Vagina (tissue), 2 donors: ENCODE data around the gene COMMD6. TPM values are rescaled to one million over a fixed set of nuclear protein-coding genes. Genes with fewer than 3 reads are reported as not detected.

Experiments used
- DNase-seq, 2 donors: peaks; one replicate each; pipeline ENCODE4 v3.0.0-alpha.2; 2017; ENCODE audit errors: extremely low spot score in 2 of 2
- H3K27ac ChIP-seq: fragments of 200-600 bp; sonication (generic); one replicate; pipeline ENCODE4 v1.5.1; 2019
- H3K27me3 ChIP-seq: fragments of 200-600 bp; sonication (generic); one replicate; pipeline ENCODE4 v1.5.1; 2019
- H3K36me3 ChIP-seq, 2 donors: fragments of 200-600 bp; sonication (generic); one replicate each; pipeline ENCODE4 v1.5.1; 2017 to 2019
- H3K4me1 ChIP-seq: fragments of 200-600 bp; sonication (generic); one replicate; pipeline ENCODE4 v1.5.1; 2019
- H3K4me3 ChIP-seq, 2 donors: fragments of 200-600 bp; sonication (generic); 1 replicate in 1 of 2; 2 replicates in 1 of 2; pipeline ENCODE4 v1.5.1; 2016 to 2019
- H3K9me3 ChIP-seq: fragments of 200-600 bp; sonication (generic); one replicate; pipeline ENCODE4 v1.5.1; 2019
- POLR2A ChIP-seq, 2 donors: fragments of 450-650 bp; IDR thresholded peaks; one replicate each; pipeline ENCODE4 v1.6.1; 2017; ENCODE audit warnings: antibody characterized with exemption in 2 of 2, mild to moderate bottlenecking in 2 of 2, moderate library complexity in 2 of 2
- POLR2AphosphoS5 ChIP-seq, 2 donors: sonication (generic); formaldehyde crosslinking; IDR thresholded peaks; one replicate each; pipeline ENCODE4 v1.9.0; 2017; ENCODE audit warnings: antibody characterized with exemption in 2 of 2, mild to moderate bottlenecking in 2 of 2, low read depth in 1 of 2; ENCODE audit not compliant: insufficient read depth in 1 of 2
- intact Hi-C: fragments of 100-400 bp; cut with DNase I; formaldehyde crosslinking; loops from one replicate; pipeline ENCODE4 v1.15.1; 2023
- total RNA-seq: library from RNA; depleted of rRNA; stranded (reverse); fragments of >200 nt; gene quantifications from one replicate; pipeline ENCODE4 v1.2.3, GENCODE V29; 2016
- TF ChIP-seq, protein P1 (sequence below), 3 experiments: fragments of 450-650 bp in 2 of 3; fragments of 200-600 bp in 1 of 3; sonication (generic) in 1 of 3; IDR thresholded peaks; one replicate each; pipeline ENCODE4 v1.5.1; 2017 to 2019; ENCODE audit warnings: antibody characterized with exemption in 3 of 3, mild to moderate bottlenecking in 2 of 3, moderate library complexity in 2 of 3

COMMD6 gene
- total RNA-seq, 1 donor from 2014 or later: 211 TPM

DNA sequence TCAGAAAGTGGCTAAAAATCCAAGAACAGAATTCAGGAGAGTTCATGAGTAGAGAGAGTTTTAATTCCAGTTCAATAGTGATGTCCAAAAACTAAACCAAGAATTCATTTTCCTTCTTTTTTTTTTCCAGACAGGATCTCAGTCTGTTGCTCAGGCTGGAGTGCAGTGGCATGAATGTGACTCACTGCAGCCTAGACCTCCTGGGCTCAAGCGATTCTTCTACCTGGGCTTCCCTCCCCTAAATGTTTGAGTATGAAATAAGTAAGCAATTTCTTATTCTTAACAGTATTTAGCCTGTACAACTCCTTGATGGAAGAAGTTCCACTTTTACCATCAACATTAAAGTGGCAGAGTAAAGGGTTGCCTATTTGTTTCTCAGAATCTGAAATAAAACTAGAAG, 3.8 kb downstream of the COMMD6 start:
- no peak for DNase-seq
- Histone ChIP-seq H3K9me3 (no peaks in the 10 kb centered on the region), H3K27ac (no peak overlapping the region), H3K4me3 (no peak overlapping the region), H3K36me3 (peaks cover 0 to 4% of the 10 kb centered on the region in 2 donors), H3K4me1 (peaks cover 30% of the 10 kb centered on the region), H3K27me3 (no peaks in the 10 kb centered on the region)
- intact Hi-C loops: no loop called here
- TF ChIP-seq POLR2AphosphoS5 (IDR thresholded peaks at IDR 0.05; ENCODE audit: insufficient read depth in 1 of 2, low read depth in 1 of 2) (no peak), POLR2A (IDR thresholded peaks at IDR 0.05) (no peak)
- TF ChIP-seq, protein P1, sequence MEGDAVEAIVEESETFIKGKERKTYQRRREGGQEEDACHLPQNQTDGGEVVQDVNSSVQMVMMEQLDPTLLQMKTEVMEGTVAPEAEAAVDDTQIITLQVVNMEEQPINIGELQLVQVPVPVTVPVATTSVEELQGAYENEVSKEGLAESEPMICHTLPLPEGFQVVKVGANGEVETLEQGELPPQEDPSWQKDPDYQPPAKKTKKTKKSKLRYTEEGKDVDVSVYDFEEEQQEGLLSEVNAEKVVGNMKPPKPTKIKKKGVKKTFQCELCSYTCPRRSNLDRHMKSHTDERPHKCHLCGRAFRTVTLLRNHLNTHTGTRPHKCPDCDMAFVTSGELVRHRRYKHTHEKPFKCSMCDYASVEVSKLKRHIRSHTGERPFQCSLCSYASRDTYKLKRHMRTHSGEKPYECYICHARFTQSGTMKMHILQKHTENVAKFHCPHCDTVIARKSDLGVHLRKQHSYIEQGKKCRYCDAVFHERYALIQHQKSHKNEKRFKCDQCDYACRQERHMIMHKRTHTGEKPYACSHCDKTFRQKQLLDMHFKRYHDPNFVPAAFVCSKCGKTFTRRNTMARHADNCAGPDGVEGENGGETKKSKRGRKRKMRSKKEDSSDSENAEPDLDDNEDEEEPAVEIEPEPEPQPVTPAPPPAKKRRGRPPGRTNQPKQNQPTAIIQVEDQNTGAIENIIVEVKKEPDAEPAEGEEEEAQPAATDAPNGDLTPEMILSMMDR (IDR thresholded peaks at IDR 0.05): no peak

DNA sequence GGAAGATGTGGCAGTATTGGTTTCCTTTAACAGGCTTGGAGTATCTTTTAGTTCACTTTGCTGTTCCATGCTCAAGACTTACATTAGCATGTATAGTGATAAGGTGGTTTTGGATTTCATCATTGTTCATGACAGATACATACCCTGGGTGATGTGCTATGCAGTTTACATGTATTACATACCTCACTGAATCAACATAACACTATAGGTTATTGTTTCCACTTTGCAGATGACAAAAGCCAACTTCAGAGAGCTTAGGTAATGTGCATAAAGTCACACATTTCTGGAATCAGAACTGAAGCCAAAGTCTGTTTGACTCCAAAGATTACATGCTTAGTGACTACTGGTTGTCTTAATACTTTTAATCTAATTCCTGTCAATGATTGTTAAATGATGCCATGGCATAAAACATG, 7.1 kb downstream of the COMMD6 start:
- H3K27ac ChIP-seq: no peak overlapping the region
- DNase-seq: no peak
- H3K9me3 ChIP-seq: no peaks in the 10 kb centered on the region
- no peak for TF ChIP-seq POLR2AphosphoS5 (IDR thresholded peaks at IDR 0.05; ENCODE audit: insufficient read depth in 1 of 2, low read depth in 1 of 2)
- TF ChIP-seq, protein P1 (IDR thresholded peaks at IDR 0.05): no peak
- TF ChIP-seq POLR2A (IDR thresholded peaks at IDR 0.05): no peak
- H3K4me1 ChIP-seq: peaks cover 13% of the 10 kb centered on the region
- no peaks in the 10 kb centered on the region for H3K27me3 ChIP-seq
- H3K4me3 ChIP-seq: no peak overlapping the region
- H3K36me3 ChIP-seq: peaks cover 0 to 11% of the 10 kb centered on the region in 2 donors
- intact Hi-C loops: no loop called here

DNA sequence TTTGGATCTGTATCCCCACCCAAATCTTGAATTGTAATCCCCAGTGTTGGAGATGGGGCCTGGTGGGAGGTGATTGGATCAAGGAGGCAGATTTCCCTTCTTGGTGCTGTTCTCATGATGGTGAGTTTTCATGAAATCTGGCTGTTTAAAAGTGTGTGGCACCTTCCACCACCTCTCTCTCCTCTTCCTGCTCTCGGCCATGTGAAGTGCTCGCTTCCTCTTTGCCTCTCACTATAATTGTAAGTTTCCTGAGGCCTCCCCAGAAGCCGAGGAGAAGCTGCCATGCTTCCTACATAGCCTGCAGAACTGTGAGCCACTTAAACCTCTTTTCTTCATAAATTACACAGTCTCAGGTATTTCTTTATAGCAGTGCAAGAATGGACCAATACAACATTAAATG, 15.7 kb downstream of the COMMD6 start:
- Histone ChIP-seq H3K4me3 (no peak overlapping the region), H3K9me3 (no peaks in the 10 kb centered on the region), H3K36me3 (peaks cover 0 to 8% of the 10 kb centered on the region in 2 donors), H3K4me1 (no peaks in the 10 kb centered on the region), H3K27ac (no peak overlapping the region), H3K27me3 (no peaks in the 10 kb centered on the region)
- no peak for DNase-seq
- TF ChIP-seq POLR2AphosphoS5 (IDR thresholded peaks at IDR 0.05; ENCODE audit: insufficient read depth in 1 of 2, low read depth in 1 of 2) (no peak), POLR2A (IDR thresholded peaks at IDR 0.05) (no peak)
- TF ChIP-seq, protein P1 (IDR thresholded peaks at IDR 0.05): no peak
- intact Hi-C loops: no loop called here

DNA sequence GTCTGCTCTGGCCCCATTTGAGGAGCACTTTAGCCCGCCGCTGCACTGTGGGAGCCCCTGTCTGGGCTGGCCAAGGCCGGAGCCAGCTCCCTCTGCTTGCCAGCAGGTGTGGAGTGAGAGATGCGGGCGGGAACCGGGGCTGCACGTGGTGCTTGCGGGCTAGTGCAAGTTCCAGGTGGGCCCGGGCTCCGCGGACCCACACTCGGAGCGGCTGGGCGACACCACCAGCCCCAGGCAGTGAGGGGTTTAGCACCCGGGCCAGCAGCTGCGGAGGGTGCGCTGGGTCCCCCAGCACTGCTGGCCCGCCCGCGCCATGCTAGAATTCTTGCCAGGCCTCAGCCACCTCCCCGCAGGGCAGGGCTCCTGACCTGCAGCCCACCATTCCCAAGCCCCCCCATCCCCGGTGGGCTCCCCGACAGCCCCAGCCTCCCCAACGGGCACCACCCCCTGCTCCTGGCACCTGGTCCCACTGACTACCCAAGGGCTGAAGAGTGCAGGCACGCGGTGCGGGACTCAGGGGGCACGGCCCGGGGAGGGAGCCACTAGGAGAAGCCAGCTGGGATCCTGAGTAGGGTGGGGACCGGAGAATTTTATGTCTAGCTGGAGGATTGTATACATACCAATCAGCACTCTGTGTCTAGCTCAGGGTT, 19.1 kb downstream of the COMMD6 start:
- no peaks in the 10 kb centered on the region for H3K4me1 ChIP-seq
- H3K27me3 ChIP-seq: no peaks in the 10 kb centered on the region
- no peak overlapping the region for H3K27ac ChIP-seq
- H3K4me3 ChIP-seq: no peak overlapping the region
- intact Hi-C loops: no loop called here
- DNase-seq: no peak
- TF ChIP-seq, protein P1 (IDR thresholded peaks at IDR 0.05): no peak
- TF ChIP-seq POLR2AphosphoS5 (IDR thresholded peaks at IDR 0.05; ENCODE audit: insufficient read depth in 1 of 2, low read depth in 1 of 2) (no peak), POLR2A (IDR thresholded peaks at IDR 0.05) (no peak)
- H3K9me3 ChIP-seq: no peaks in the 10 kb centered on the region
- no peaks in the 10 kb centered on the region for H3K36me3 ChIP-seq
